HCT116 (cell line): ENCODE data around the gene SCN2B.

ENCODE experiments used
- CEBPB ChIP-seq: IDR thresholded peaks from 2 replicates; pipeline ENCODE4 v1.6.1; 2012; ENCODE audit warnings: low read depth
- CTCF ChIP-seq, 3 experiments: fragments of 200-600 bp in 1 of 3; sonication (generic) in 1 of 3; IDR thresholded peaks in 2 of 3; conservative IDR thresholded peaks in 1 of 3; 2 replicates each; pipeline ENCODE4 v1.5.1; 2012 to 2017; ENCODE audit warnings: low read depth in 2 of 3, low read length in 2 of 3, antibody characterized with exemption in 1 of 3, borderline replicate concordance in 1 of 3, control low read depth in 1 of 3, mild to moderate bottlenecking in 1 of 3, mixed read lengths in 1 of 3, mixed run types in 1 of 3, moderate library complexity in 1 of 3; ENCODE audit not compliant: insufficient read depth in 1 of 3
- EGR1 ChIP-seq: IDR thresholded peaks from 2 replicates; pipeline ENCODE4 v1.6.1; 2012; ENCODE audit warnings: low read depth
- EZH2 ChIP-seq: fragments of 200-600 bp; sonication (generic); IDR thresholded peaks from 2 replicates; pipeline ENCODE4 v1.6.1; 2017; ENCODE audit warnings: antibody characterized with exemption, mixed run types
- FOSL1 ChIP-seq: IDR thresholded peaks from 2 replicates; pipeline ENCODE4 v1.6.1; 2012; ENCODE audit warnings: low read depth
- JUND ChIP-seq: IDR thresholded peaks from 2 replicates; pipeline ENCODE4 v1.6.1; 2012
- MAX ChIP-seq: IDR thresholded peaks from 2 replicates; pipeline ENCODE4 v1.6.1; 2012
- POLR2A ChIP-seq: IDR thresholded peaks from 2 replicates; pipeline ENCODE4 v1.7.0; 2011; ENCODE audit warnings: borderline replicate concordance; ENCODE audit not compliant: insufficient read depth, insufficient read length; ENCODE audit errors: extremely low read depth
- POLR2AphosphoS5 ChIP-seq: IDR thresholded peaks from 2 replicates; pipeline ENCODE4 v1.6.1; 2011; ENCODE audit warnings: mild to moderate bottlenecking, low read depth, low read length, moderate library complexity
- RAD21 ChIP-seq: IDR thresholded peaks from 2 replicates; pipeline ENCODE4 v1.6.1; 2012; ENCODE audit warnings: low read depth, mild to moderate bottlenecking
- REST ChIP-seq: IDR thresholded peaks from 2 replicates; pipeline ENCODE4 v1.6.1; 2012; ENCODE audit warnings: low read depth
- SIN3A ChIP-seq: IDR thresholded peaks from 2 replicates; pipeline ENCODE4 v1.6.1; 2012; ENCODE audit warnings: low read depth
- ZNF274 ChIP-seq: fragments of 200-500 bp; sonication (Bioruptor generic); IDR thresholded peaks from 2 replicates; pipeline ENCODE4 v1.6.1; 2014; ENCODE audit warnings: mild to moderate bottlenecking, low read depth, low read length, inconsistent platforms

GRCh38 chr11:118171269-118172062 lies 5.0 kb downstream of the SCN2B start:
- peak; percentile 81 to 93 (median 82) for TF ChIP-seq CTCF (IDR thresholded peaks at IDR 0.05 in 2 of 3, conservative IDR thresholded peaks at IDR 0.05 in 1 of 3; ENCODE audit: borderline replicate concordance in 1 of 3, insufficient read depth in 1 of 3, low read depth in 2 of 3, low read length in 2 of 3)
- TF ChIP-seq CEBPB = no peak
- TF ChIP-seq JUND = no peak
- no peak for TF ChIP-seq MAX
- TF ChIP-seq POLR2A = no peak
- peak; percentile 95 for TF ChIP-seq RAD21
- no peak for TF ChIP-seq REST
- TF ChIP-seq SIN3A = no peak
- no peak for TF ChIP-seq EZH2
- no peak for TF ChIP-seq EGR1
- TF ChIP-seq POLR2AphosphoS5 = no peak
- no peak for TF ChIP-seq ZNF274
- TF ChIP-seq FOSL1 = no peak
